Loucy (cell line): Measurements from ENCODE around the gene PID1.

Source experiments
- H2AFZ ChIP-seq: fragments of 200-600 bp; sonication (generic); 2 replicates; pipeline ENCODE4 v1.6.0; 2016; ENCODE audit warnings: antibody characterized with exemption, mild to moderate bottlenecking, low read length, moderate library complexity
- H3F3A ChIP-seq: fragments of 200-600 bp; 2 replicates; pipeline ENCODE4 v1.6.0; 2016; ENCODE audit warnings: antibody characterized with exemption, low read depth, mild to moderate bottlenecking
- H3K27me3 ChIP-seq: fragments of 200-600 bp; sonication (generic); 2 replicates; pipeline ENCODE4 v1.6.1; 2014; ENCODE audit warnings: low read length, mild to moderate bottlenecking; ENCODE audit not compliant: insufficient read depth, poor library complexity, severe bottlenecking
- H3K36me3 ChIP-seq: fragments of 200-600 bp; sonication (generic); 2 replicates; pipeline ENCODE4 v1.6.1; 2016; ENCODE audit warnings: low read length; ENCODE audit not compliant: insufficient read depth
- H3K4me1 ChIP-seq: fragments of 200-600 bp; sonication (generic); 2 replicates; pipeline ENCODE4 v1.5.1; 2014; ENCODE audit warnings: low read length, mild to moderate bottlenecking; ENCODE audit not compliant: insufficient read depth, poor library complexity, severe bottlenecking
- H3K4me2 ChIP-seq: fragments of 200-600 bp; sonication (generic); 2 replicates; pipeline ENCODE4 v1.6.0; 2014; ENCODE audit warnings: antibody characterized with exemption, low read length, low read depth, mild to moderate bottlenecking; ENCODE audit not compliant: poor library complexity, severe bottlenecking
- H3K4me3 ChIP-seq: fragments of 200-600 bp; sonication (generic); 2 replicates; pipeline ENCODE4 v1.5.1; 2014; ENCODE audit warnings: low read length, mild to moderate bottlenecking, mixed read lengths; ENCODE audit not compliant: poor library complexity, severe bottlenecking
- H3K79me2 ChIP-seq: fragments of 200-600 bp; sonication (generic); 2 replicates; pipeline ENCODE4 v1.6.1; 2014; ENCODE audit warnings: low read length; ENCODE audit not compliant: insufficient read depth
- H3K9ac ChIP-seq: fragments of 200-600 bp; sonication (generic); 2 replicates; pipeline ENCODE4 v1.6.0; 2014; ENCODE audit warnings: mild to moderate bottlenecking, low read depth, low read length, moderate library complexity; ENCODE audit not compliant: poor library complexity, severe bottlenecking
- H3K9me2 ChIP-seq: fragments of 200-600 bp; sonication (generic); replicated peaks from 2 replicates; pipeline ENCODE4 v1.6.1; 2016; ENCODE audit warnings: low read depth, low read length, mixed read lengths
- H3K9me3 ChIP-seq: fragments of 200-600 bp; sonication (generic); 2 replicates; pipeline ENCODE4 v1.6.1; 2014; ENCODE audit warnings: mild to moderate bottlenecking, antibody characterized with exemption, low read length, low read depth; ENCODE audit not compliant: insufficient read depth
- H4K20me1 ChIP-seq: fragments of 200-600 bp; sonication (generic); 2 replicates; pipeline ENCODE4 v1.6.0; 2014; ENCODE audit warnings: antibody characterized with exemption, low read length, mild to moderate bottlenecking; ENCODE audit not compliant: insufficient read depth, poor library complexity, severe bottlenecking
- EZH2phosphoT487 ChIP-seq: fragments of 200-600 bp; IDR thresholded peaks from 2 replicates; pipeline ENCODE4 v1.6.1; 2018; ENCODE audit warnings: antibody characterized with exemption, mild to moderate bottlenecking, moderate library complexity, borderline replicate concordance
- TF ChIP-seq, protein P1 (sequence below): fragments of 200-600 bp; sonication (generic); conservative IDR thresholded peaks from 2 replicates; pipeline ENCODE4 v1.5.1; 2014; ENCODE audit warnings: mild to moderate bottlenecking, antibody characterized with exemption, low read length

The PID1 gene

DNA sequence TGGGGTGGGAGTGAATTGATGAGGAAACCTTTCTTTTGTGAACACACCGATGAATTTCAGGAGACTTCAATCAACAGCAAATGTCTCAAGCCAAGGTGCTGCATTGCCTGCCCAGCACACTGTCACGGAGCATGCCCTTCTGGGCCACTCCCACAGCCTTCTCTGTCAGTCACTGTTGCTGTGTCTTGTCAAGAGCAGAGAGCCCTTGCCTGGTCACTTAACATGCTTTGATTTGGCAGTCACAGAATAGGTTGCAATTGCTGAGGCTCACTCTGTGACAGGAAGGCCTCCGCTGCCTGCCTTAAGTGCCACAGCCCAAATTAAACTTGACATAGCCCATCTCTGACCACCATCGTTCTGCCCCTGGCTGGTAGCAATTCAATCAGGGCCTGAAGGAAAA is 225.4 kb downstream of the PID1 start:
- no peak overlapping the region for H3K4me3 ChIP-seq

DNA sequence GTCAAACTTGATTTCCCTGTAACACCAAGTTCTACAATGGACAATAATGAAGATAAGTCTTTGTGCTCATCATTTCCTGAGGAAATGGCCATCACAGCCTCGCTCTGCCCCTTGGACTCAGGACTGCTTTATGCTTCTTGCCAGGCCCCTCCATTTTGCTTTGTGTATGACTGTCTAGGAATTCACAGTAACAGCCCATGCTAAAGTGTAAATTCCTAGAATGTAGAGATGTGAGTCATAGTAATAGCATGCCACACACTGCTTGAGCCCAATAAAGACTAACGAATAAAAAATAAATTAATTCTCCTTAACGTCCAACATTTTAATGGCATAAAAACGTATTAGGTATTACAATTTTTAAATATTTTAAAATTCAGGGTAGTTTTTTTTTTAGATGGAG is 226.5 kb downstream of the PID1 start:
- H3K79me2 ChIP-seq, result no peaks in the 10 kb centered on the region
- no peaks in the 10 kb centered on the region for H3K27me3 ChIP-seq
- no peaks in the 10 kb centered on the region for H3K9me2 ChIP-seq
- no peaks in the 10 kb centered on the region for H4K20me1 ChIP-seq
- H3K4me2 ChIP-seq, result no peak overlapping the region
- no peak overlapping the region for H3K9ac ChIP-seq
- H3F3A ChIP-seq, result no peaks in the 10 kb centered on the region
- H3K4me3 ChIP-seq, result no peak overlapping the region
- H3K4me1 ChIP-seq, result no peaks in the 10 kb centered on the region
- no peaks in the 10 kb centered on the region for H3K9me3 ChIP-seq
- H2AFZ ChIP-seq, result no peak overlapping the region
- no peaks in the 10 kb centered on the region for H3K36me3 ChIP-seq
- TF ChIP-seq, protein P1, sequence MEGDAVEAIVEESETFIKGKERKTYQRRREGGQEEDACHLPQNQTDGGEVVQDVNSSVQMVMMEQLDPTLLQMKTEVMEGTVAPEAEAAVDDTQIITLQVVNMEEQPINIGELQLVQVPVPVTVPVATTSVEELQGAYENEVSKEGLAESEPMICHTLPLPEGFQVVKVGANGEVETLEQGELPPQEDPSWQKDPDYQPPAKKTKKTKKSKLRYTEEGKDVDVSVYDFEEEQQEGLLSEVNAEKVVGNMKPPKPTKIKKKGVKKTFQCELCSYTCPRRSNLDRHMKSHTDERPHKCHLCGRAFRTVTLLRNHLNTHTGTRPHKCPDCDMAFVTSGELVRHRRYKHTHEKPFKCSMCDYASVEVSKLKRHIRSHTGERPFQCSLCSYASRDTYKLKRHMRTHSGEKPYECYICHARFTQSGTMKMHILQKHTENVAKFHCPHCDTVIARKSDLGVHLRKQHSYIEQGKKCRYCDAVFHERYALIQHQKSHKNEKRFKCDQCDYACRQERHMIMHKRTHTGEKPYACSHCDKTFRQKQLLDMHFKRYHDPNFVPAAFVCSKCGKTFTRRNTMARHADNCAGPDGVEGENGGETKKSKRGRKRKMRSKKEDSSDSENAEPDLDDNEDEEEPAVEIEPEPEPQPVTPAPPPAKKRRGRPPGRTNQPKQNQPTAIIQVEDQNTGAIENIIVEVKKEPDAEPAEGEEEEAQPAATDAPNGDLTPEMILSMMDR, result no peak
- TF ChIP-seq EZH2phosphoT487, result no peak

More for the DNA sequence above, 225.4 kb downstream of the PID1 start:
- Histone ChIP-seq H4K20me1 (no peaks in the 10 kb centered on the region), H3K36me3 (no peaks in the 10 kb centered on the region), H3K4me1 (no peaks in the 10 kb centered on the region), H3K9me2 (no peaks in the 10 kb centered on the region), H3K27me3 (no peaks in the 10 kb centered on the region), H3K9me3 (no peaks in the 10 kb centered on the region), H3K79me2 (no peaks in the 10 kb centered on the region), H3F3A (no peaks in the 10 kb centered on the region), H2AFZ (no peak overlapping the region), H3K4me2 (no peak overlapping the region), H3K9ac (no peak overlapping the region)
- TF ChIP-seq, protein P1, result no peak
- no peak for TF ChIP-seq EZH2phosphoT487

GRCh38 chr2:229043681-229044080 is 227.4 kb downstream of the PID1 start:
- H3K9me2 ChIP-seq, result no peaks in the 10 kb centered on the region
- no peaks in the 10 kb centered on the region for H3F3A ChIP-seq
- no peak overlapping the region for H3K4me2 ChIP-seq
- no peaks in the 10 kb centered on the region for H3K79me2 ChIP-seq
- H4K20me1 ChIP-seq, result no peaks in the 10 kb centered on the region
- no peaks in the 10 kb centered on the region for H3K36me3 ChIP-seq
- no peaks in the 10 kb centered on the region for H3K4me1 ChIP-seq
- no peak overlapping the region for H2AFZ ChIP-seq
- H3K9me3 ChIP-seq, result no peaks in the 10 kb centered on the region
- H3K27me3 ChIP-seq, result no peaks in the 10 kb centered on the region
- no peak overlapping the region for H3K4me3 ChIP-seq
- no peak overlapping the region for H3K9ac ChIP-seq
- TF ChIP-seq, protein P1, result no peak
- no peak for TF ChIP-seq EZH2phosphoT487
